NCI-H2227 (cell line): ENCODE data around the gene RAP1GAP2.
"Not testable (repeated sequence)": the region's sequence is repeated elsewhere in the genome, so short reads cannot be mapped to it uniquely, and the experiment has no call there.

Source experiments
- DNase-seq: peaks from one replicate; lab custom pipeline; 2025; ENCODE audit not compliant: unreplicated experiment; lab: John Stamatoyannopoulos, UW

The RAP1GAP2 gene

GRCh38 chr17:2814049-2814448 is 17.8 kb downstream of the RAP1GAP2 start:
- no peak for DNase-seq

GRCh38 chr17:2814481-2815341 is 18.5 kb downstream of the RAP1GAP2 start:
- no peak for DNase-seq

- DNase-seq, result peak; percentile 51
These were observed 19.5 kb downstream of the RAP1GAP2 start for GRCh38 chr17:2815781-2816185.

GRCh38 chr17:2816688-2817087 is 20.4 kb downstream of the RAP1GAP2 start:
- DNase-seq, result no peak

- DNase-seq, result not testable (repeated sequence)
These were observed 23.1 kb downstream of the RAP1GAP2 start for GRCh38 chr17:2819294-2819693.

GRCh38 chr17:2819921-2820501 is 23.8 kb downstream of the RAP1GAP2 start:
- no peak for DNase-seq

GRCh38 chr17:2821868-2822267 is 25.6 kb downstream of the RAP1GAP2 start:
- DNase-seq, result no peak

GRCh38 chr17:2822358-2822757 is 26.1 kb downstream of the RAP1GAP2 start:
- DNase-seq, result no peak

- no peak for DNase-seq
These were observed 29.2 kb downstream of the RAP1GAP2 start for GRCh38 chr17:2825253-2825970.

GRCh38 chr17:2828397-2829038 is 32.3 kb downstream of the RAP1GAP2 start:
- peak; percentile 66 for DNase-seq

GRCh38 chr17:2830678-2831077 is 34.4 kb downstream of the RAP1GAP2 start:
- no peak for DNase-seq

- no peak for DNase-seq
These were observed 39.5 kb downstream of the RAP1GAP2 start for GRCh38 chr17:2835780-2836179.

GRCh38 chr17:2837147-2837561 is 40.9 kb downstream of the RAP1GAP2 start:
- no peak for DNase-seq

- DNase-seq, result no peak
These were observed 45.4 kb downstream of the RAP1GAP2 start for GRCh38 chr17:2841606-2842005.

GRCh38 chr17:2842464-2842863 is 46.2 kb downstream of the RAP1GAP2 start:
- no peak for DNase-seq

- DNase-seq, result no peak
These were observed 48.2 kb downstream of the RAP1GAP2 start for GRCh38 chr17:2844416-2844815.

- no peak for DNase-seq
These were observed 51.4 kb downstream of the RAP1GAP2 start for GRCh38 chr17:2847381-2848333.

GRCh38 chr17:2849327-2849670 is 53.1 kb downstream of the RAP1GAP2 start:
- no peak for DNase-seq

- DNase-seq, result no peak
These were observed 54.8 kb downstream of the RAP1GAP2 start for GRCh38 chr17:2850991-2851390.

GRCh38 chr17:2851615-2852014 is 55.4 kb downstream of the RAP1GAP2 start:
- DNase-seq, result no peak
